ENCODE measurements around the gene SCPEP1. TPM values are rescaled to one million over a fixed set of nuclear protein-coding genes. Genes with fewer than 3 reads are reported as not detected.
"Not testable (repeated sequence)": the region's sequence is repeated elsewhere in the genome, so short reads cannot be mapped to it uniquely, and the experiment has no call there.

The SCPEP1 gene
- total RNA-seq, 4 donors from 2014 or later = 9.9 to 44.7 (median 30.2) TPM

DNA sequence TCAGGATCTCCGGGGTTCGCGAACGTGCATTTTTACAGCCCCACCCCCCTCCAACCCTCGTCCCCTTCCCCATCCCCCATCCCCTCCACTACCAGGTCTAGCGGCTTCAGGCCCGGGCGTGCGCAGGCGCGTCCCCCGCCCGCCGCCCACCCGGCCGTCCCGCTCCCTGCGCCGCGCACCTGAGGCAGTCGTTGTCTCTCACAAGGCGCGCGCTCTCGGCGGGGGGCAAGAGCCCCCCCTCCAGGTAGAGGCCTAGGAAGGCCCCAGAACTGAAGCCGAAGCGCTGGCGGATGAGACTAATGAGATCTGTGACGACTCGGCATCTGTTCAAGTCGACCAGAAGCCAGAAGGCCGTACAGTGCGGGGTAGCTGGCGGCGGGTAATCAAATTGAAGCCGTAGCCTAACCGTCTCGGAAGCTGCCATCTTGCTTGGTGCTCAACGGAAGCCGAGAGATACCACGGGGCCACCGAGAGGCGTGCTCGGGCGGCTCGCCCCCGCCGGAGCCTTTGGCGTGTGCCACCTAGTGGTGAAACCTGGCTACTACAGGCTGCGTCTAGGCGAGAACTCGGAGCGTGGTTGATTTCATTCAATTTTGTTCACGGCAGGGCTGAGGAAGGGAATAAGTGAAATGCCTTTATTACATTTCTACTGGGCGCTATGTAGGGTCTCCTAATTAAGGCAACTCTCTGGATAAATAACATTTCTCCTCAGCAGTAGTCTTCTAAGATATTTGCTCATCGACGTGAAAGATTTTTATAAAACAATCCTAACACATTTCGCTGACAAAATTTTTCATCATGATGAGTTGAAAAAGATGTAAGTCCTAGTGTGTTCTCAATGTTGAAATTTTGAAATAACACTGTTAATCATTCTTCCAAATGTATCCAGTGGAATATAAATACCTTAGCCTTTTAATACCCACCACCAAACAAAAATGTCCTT lies 17.1 kb upstream of the SCPEP1 start, which contains the start of gene COIL:
TSS of gene COIL (minus strand) at position 455 of the 943 bp plus-strand sequence. CDS start at position 424, 31 bp downstream.
- Histone ChIP-seq H3K36me3 (no peaks in the 10 kb centered on the region), H3K27ac (peak within 1 kb of the TSS; percentile 90 to 95 (median 91)), H3K9me3 (no peaks in the 10 kb centered on the region), H3K4me3 (peak within 1 kb of the TSS; percentile 74 to 86 (median 80)), H3K4me1 (peaks cover 15 to 25% of the 10 kb centered on the region in 2 donors), H3K27me3 (no peaks in the 10 kb centered on the region)
- DNase-seq = peak; percentile 81 to 87
- ATAC-seq = peak; percentile 97 to 99
- peak in 1 of 2 donors; percentile 41 for TF ChIP-seq POLR2A (IDR thresholded peaks at IDR 0.05)
- TF ChIP-seq, protein P1, sequence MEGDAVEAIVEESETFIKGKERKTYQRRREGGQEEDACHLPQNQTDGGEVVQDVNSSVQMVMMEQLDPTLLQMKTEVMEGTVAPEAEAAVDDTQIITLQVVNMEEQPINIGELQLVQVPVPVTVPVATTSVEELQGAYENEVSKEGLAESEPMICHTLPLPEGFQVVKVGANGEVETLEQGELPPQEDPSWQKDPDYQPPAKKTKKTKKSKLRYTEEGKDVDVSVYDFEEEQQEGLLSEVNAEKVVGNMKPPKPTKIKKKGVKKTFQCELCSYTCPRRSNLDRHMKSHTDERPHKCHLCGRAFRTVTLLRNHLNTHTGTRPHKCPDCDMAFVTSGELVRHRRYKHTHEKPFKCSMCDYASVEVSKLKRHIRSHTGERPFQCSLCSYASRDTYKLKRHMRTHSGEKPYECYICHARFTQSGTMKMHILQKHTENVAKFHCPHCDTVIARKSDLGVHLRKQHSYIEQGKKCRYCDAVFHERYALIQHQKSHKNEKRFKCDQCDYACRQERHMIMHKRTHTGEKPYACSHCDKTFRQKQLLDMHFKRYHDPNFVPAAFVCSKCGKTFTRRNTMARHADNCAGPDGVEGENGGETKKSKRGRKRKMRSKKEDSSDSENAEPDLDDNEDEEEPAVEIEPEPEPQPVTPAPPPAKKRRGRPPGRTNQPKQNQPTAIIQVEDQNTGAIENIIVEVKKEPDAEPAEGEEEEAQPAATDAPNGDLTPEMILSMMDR (IDR thresholded peaks at IDR 0.05 in 4 of 5, conservative IDR thresholded peaks at IDR 0.05 in 1 of 5) = peak; percentile 98 to 100 (median 99)
- intact Hi-C loops (cut with DNase I; ENCODE audit: low total_unique reads) = loop anchor here (1.0 to 10.0 kb wide), 3 partner anchors 17 to 1124 kb away; partner anchors contain the start of genes DYNLL2, SCPEP1 and TRIM25
- in situ Hi-C loops (cut with MboI; ENCODE audit: low sequenced_read_pairs in 4 of 4) = loop anchor here in 1 of 4 donors (25.0 kb wide), 1 partner anchor 374 kb away; the partner anchor contains the start of gene NOG

DNA sequence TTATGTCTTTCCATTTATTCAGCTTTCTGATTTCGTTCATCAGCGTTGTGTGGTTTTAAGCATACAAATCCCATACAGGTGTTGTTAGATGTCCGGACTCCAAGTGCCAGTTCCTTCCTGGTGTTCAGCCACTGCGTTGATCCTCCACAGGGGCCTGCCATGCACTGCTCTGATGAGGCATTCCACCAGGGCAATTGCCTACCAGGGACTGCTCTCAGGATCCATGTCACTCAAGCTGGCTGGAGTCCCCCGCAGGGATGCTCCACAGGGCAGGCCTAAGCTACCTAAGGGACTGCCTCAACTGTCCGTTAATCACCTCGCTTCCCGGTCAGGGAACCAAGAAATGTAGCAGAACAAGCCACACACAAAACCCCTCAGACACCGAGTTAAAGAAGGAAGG lies 12.7 kb upstream of the SCPEP1 start:
- not testable (repeated sequence) for DNase-seq, H3K27me3 ChIP-seq, ATAC-seq, H3K4me3 ChIP-seq, H3K36me3 ChIP-seq, H3K9me3 ChIP-seq, H3K4me1 ChIP-seq, H3K27ac ChIP-seq
- intact Hi-C loops (cut with DNase I; ENCODE audit: low total_unique reads) = loop anchor here (10.0 kb wide), 1 partner anchor 1120 kb away; the partner anchor contains the start of gene DYNLL2
- in situ Hi-C loops (cut with MboI; ENCODE audit: low sequenced_read_pairs in 4 of 4) = loop anchor here in 1 of 4 donors (25.0 kb wide), 1 partner anchor 378 kb away; the partner anchor contains the start of gene NOG

DNA sequence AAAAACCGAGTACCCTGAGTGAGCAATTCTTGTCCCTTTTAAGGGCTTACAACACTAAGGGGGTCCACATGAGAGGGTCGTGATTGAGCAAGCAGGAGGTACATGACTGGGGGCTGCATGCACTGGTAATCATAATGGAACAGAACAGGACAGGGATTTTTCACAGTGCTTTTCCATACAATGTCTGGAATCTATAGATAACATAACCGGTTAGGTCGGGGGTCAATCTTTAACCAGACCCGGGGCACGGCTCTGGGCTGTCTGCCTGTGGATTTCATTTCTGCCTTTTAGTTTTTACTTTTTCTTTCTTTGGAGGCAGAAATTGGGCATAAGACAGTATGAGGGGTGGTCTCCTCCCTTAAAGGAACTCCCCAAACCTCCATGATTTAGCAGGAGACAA lies 12.2 kb upstream of the SCPEP1 start:
- H3K4me3 ChIP-seq, H3K9me3 ChIP-seq, H3K36me3 ChIP-seq, ATAC-seq, H3K4me1 ChIP-seq, DNase-seq, H3K27me3 ChIP-seq, H3K27ac ChIP-seq: not testable (repeated sequence)
- intact Hi-C loops (cut with DNase I; ENCODE audit: low total_unique reads) = loop anchor here (10.0 kb wide), 1 partner anchor 1119 kb away; the partner anchor contains the start of gene DYNLL2
- in situ Hi-C loops (cut with MboI; ENCODE audit: low sequenced_read_pairs in 4 of 4) = loop anchor here in 1 of 4 donors (25.0 kb wide), 1 partner anchor 378 kb away; the partner anchor contains the start of gene NOG

DNA sequence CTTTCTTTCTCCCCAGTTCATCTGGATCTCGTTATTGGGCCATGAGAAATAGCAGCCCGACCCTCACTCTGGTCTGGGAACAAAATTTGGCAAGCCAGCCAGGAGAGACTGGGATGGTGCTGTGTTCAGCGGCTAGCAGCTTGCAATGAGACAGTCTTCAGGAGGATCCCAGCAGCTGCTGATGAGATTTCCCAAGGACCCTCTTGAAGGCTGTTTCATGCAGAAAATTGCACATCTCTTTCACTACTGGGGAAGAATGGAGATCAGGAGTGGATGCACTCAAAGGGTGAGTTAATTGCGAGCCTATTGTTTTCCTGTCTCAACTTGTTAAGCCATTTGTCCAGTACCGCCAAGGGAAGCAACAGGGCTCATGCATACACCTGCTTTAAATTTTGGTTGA lies 11.6 kb upstream of the SCPEP1 start:
- TF ChIP-seq, protein P1 (IDR thresholded peaks at IDR 0.05 in 4 of 5, conservative IDR thresholded peaks at IDR 0.05 in 1 of 5) = no peak
- TF ChIP-seq POLR2A (IDR thresholded peaks at IDR 0.05) = no peak
- H3K27me3 ChIP-seq = no peaks in the 10 kb centered on the region
- ATAC-seq = no peak
- H3K36me3 ChIP-seq = no peaks in the 10 kb centered on the region
- in situ Hi-C loops (cut with MboI; ENCODE audit: low sequenced_read_pairs in 4 of 4) = loop anchor here in 1 of 4 donors (25.0 kb wide), 1 partner anchor 379 kb away; the partner anchor contains the start of gene NOG
- no peaks in the 10 kb centered on the region for H3K9me3 ChIP-seq
- H3K4me3 ChIP-seq = no peak overlapping the region
- H3K27ac ChIP-seq = no peak overlapping the region
- intact Hi-C loops (cut with DNase I; ENCODE audit: low total_unique reads) = loop anchor here (10.0 kb wide), 1 partner anchor 1118 kb away; the partner anchor contains the start of gene DYNLL2
- no peaks in the 10 kb centered on the region for H3K4me1 ChIP-seq
- no peak for DNase-seq

DNA sequence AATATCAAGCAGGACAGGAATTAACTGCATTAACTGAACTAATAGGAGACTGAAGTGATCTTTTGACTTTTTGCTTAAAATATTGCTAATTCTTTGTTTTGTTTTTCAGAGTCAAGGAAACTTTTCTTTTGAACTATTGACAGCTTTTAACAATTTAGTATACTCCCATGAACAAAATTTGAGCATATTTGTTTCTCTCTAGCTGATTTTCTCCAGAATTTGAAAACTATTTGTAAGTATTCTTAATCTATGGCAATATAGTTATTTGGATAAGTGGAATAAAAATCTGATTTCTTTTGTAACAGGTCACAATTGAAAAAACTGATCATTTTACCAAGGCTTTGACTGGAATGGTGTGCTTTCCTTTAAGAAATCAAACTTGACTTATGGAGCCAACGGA lies 7.0 kb upstream of the SCPEP1 start:
- no peak for DNase-seq
- no peaks in the 10 kb centered on the region for H3K9me3 ChIP-seq
- no peak overlapping the region for H3K27ac ChIP-seq
- no peaks in the 10 kb centered on the region for H3K27me3 ChIP-seq
- H3K36me3 ChIP-seq = no peaks in the 10 kb centered on the region
- no peaks in the 10 kb centered on the region for H3K4me1 ChIP-seq
- H3K4me3 ChIP-seq = no peak overlapping the region
- no peak for TF ChIP-seq POLR2A (IDR thresholded peaks at IDR 0.05)
- TF ChIP-seq, protein P1 (IDR thresholded peaks at IDR 0.05 in 4 of 5, conservative IDR thresholded peaks at IDR 0.05 in 1 of 5) = no peak
- intact Hi-C loops (cut with DNase I; ENCODE audit: low total_unique reads) = loop anchor here (10.0 kb wide), 2 partner anchors 114 to 376 kb away; partner anchors contain the start of genes AKAP1 and NOG
- in situ Hi-C loops (cut with MboI; ENCODE audit: low sequenced_read_pairs in 4 of 4) = loop anchor here in 1 of 4 donors (25.0 kb wide), 1 partner anchor 384 kb away; the partner anchor contains the start of gene NOG
- ATAC-seq = no peak

Data from gastrocnemius medialis (tissue), 4 donors.